Measurements from ENCODE around the gene SLC5A4.

Gene SLC5A4

GRCh38 chr22:32232191-32232830, 22.8 kb downstream of the SLC5A4 start:
- no peak overlapping the region for H3K9ac ChIP-seq (ENCODE audit: low read length)
- no peak overlapping the region for H3K4me3 ChIP-seq (ENCODE audit: low read depth, low read length)
- no peak overlapping the region for H3K27ac ChIP-seq (ENCODE audit: low read depth, low read length)
- H3K9me3 ChIP-seq (ENCODE audit: control insufficient read depth, insufficient read depth, low read depth, low read length): no peaks in the 10 kb centered on the region
- H3K4me1 ChIP-seq (ENCODE audit: control insufficient read depth, insufficient read depth, low read length): no peaks in the 10 kb centered on the region
- H3K36me3 ChIP-seq (ENCODE audit: control insufficient read depth, insufficient read depth, low read length): no peaks in the 10 kb centered on the region
- no peaks in the 10 kb centered on the region for H3K27me3 ChIP-seq (ENCODE audit: control insufficient read depth, insufficient read depth, low read length)

GRCh38 chr22:32226326-32227104, 28.6 kb downstream of the SLC5A4 start:
- H3K9me3 ChIP-seq (ENCODE audit: control insufficient read depth, insufficient read depth, low read depth, low read length): no peaks in the 10 kb centered on the region
- H3K36me3 ChIP-seq (ENCODE audit: control insufficient read depth, insufficient read depth, low read length): no peaks in the 10 kb centered on the region
- H3K4me3 ChIP-seq (ENCODE audit: low read depth, low read length): no peak overlapping the region
- no peak overlapping the region for H3K27ac ChIP-seq (ENCODE audit: low read depth, low read length)
- H3K27me3 ChIP-seq (ENCODE audit: control insufficient read depth, insufficient read depth, low read length): no peaks in the 10 kb centered on the region
- H3K4me1 ChIP-seq (ENCODE audit: control insufficient read depth, insufficient read depth, low read length): no peaks in the 10 kb centered on the region
- no peak overlapping the region for H3K9ac ChIP-seq (ENCODE audit: low read length)

GRCh38 chr22:32222991-32223390, 32.2 kb downstream of the SLC5A4 start:
- Histone ChIP-seq H3K9me3 (ENCODE audit: control insufficient read depth, insufficient read depth, low read depth, low read length) (no peaks in the 10 kb centered on the region), H3K27ac (ENCODE audit: low read depth, low read length) (no peak overlapping the region), H3K4me1 (ENCODE audit: control insufficient read depth, insufficient read depth, low read length) (no peaks in the 10 kb centered on the region), H3K36me3 (ENCODE audit: control insufficient read depth, insufficient read depth, low read length) (no peaks in the 10 kb centered on the region), H3K9ac (ENCODE audit: low read length) (no peak overlapping the region), H3K27me3 (ENCODE audit: control insufficient read depth, insufficient read depth, low read length) (no peaks in the 10 kb centered on the region), H3K4me3 (ENCODE audit: low read depth, low read length) (no peak overlapping the region)

- no peak overlapping the region for H3K9ac ChIP-seq (ENCODE audit: low read length)
- no peaks in the 10 kb centered on the region for H3K4me1 ChIP-seq (ENCODE audit: control insufficient read depth, insufficient read depth, low read length)
These were observed 36.1 kb downstream of the SLC5A4 start for GRCh38 chr22:32219026-32219425.

GRCh38 chr22:32218470-32218869, 36.7 kb downstream of the SLC5A4 start:
- Histone ChIP-seq H3K4me3 (ENCODE audit: low read depth, low read length) (no peak overlapping the region), H3K9ac (ENCODE audit: low read length) (no peak overlapping the region), H3K9me3 (ENCODE audit: control insufficient read depth, insufficient read depth, low read depth, low read length) (no peaks in the 10 kb centered on the region), H3K4me1 (ENCODE audit: control insufficient read depth, insufficient read depth, low read length) (no peaks in the 10 kb centered on the region), H3K36me3 (ENCODE audit: control insufficient read depth, insufficient read depth, low read length) (no peaks in the 10 kb centered on the region), H3K27me3 (ENCODE audit: control insufficient read depth, insufficient read depth, low read length) (no peaks in the 10 kb centered on the region), H3K27ac (ENCODE audit: low read depth, low read length) (no peak overlapping the region)

More at GRCh38 chr22:32219026-32219425, 36.1 kb downstream of the SLC5A4 start:
- H3K9me3 ChIP-seq (ENCODE audit: control insufficient read depth, insufficient read depth, low read depth, low read length): no peaks in the 10 kb centered on the region
- no peaks in the 10 kb centered on the region for H3K36me3 ChIP-seq (ENCODE audit: control insufficient read depth, insufficient read depth, low read length)
- H3K27me3 ChIP-seq (ENCODE audit: control insufficient read depth, insufficient read depth, low read length): no peaks in the 10 kb centered on the region
- H3K4me3 ChIP-seq (ENCODE audit: low read depth, low read length): no peak overlapping the region
- H3K27ac ChIP-seq (ENCODE audit: low read depth, low read length): no peak overlapping the region

GRCh38 chr22:32217465-32217864, 37.7 kb downstream of the SLC5A4 start:
- no peak overlapping the region for H3K27ac ChIP-seq (ENCODE audit: low read depth, low read length)
- no peaks in the 10 kb centered on the region for H3K27me3 ChIP-seq (ENCODE audit: control insufficient read depth, insufficient read depth, low read length)
- no peaks in the 10 kb centered on the region for H3K36me3 ChIP-seq (ENCODE audit: control insufficient read depth, insufficient read depth, low read length)
- no peak overlapping the region for H3K9ac ChIP-seq (ENCODE audit: low read length)
- no peaks in the 10 kb centered on the region for H3K9me3 ChIP-seq (ENCODE audit: control insufficient read depth, insufficient read depth, low read depth, low read length)
- H3K4me3 ChIP-seq (ENCODE audit: low read depth, low read length): no peak overlapping the region
- H3K4me1 ChIP-seq (ENCODE audit: control insufficient read depth, insufficient read depth, low read length): no peaks in the 10 kb centered on the region

DNA sequence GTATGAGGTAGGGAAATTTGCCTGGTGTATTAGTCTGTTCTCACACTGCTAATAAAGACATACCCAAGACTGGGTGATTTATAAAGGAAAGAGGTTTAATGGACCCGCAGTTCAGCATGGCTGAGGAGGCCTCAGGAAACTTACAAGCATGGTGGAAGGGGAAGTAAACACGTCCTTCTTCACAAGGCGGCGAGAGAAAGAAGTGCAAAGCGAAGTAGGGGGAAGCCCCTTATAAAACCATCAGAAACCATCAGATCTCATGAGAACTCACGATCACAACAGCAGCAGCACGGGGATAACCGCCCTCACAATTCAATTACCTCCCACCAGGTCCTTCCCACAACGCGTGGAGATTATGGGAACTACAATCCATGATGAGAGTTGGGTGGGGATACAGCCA, 38.2 kb downstream of the SLC5A4 start:
- Histone ChIP-seq H3K4me3 (ENCODE audit: low read depth, low read length) (no peak overlapping the region), H3K9me3 (ENCODE audit: control insufficient read depth, insufficient read depth, low read depth, low read length) (no peaks in the 10 kb centered on the region), H3K4me1 (ENCODE audit: control insufficient read depth, insufficient read depth, low read length) (no peaks in the 10 kb centered on the region), H3K27me3 (ENCODE audit: control insufficient read depth, insufficient read depth, low read length) (no peaks in the 10 kb centered on the region), H3K36me3 (ENCODE audit: control insufficient read depth, insufficient read depth, low read length) (no peaks in the 10 kb centered on the region), H3K9ac (ENCODE audit: low read length) (no peak overlapping the region), H3K27ac (ENCODE audit: low read depth, low read length) (no peak overlapping the region)

GRCh38 chr22:32211011-32211410, 44.1 kb downstream of the SLC5A4 start:
- Histone ChIP-seq H3K36me3 (ENCODE audit: control insufficient read depth, insufficient read depth, low read length) (no peaks in the 10 kb centered on the region), H3K9me3 (ENCODE audit: control insufficient read depth, insufficient read depth, low read depth, low read length) (no peaks in the 10 kb centered on the region), H3K27ac (ENCODE audit: low read depth, low read length) (no peak overlapping the region), H3K9ac (ENCODE audit: low read length) (no peak overlapping the region), H3K27me3 (ENCODE audit: control insufficient read depth, insufficient read depth, low read length) (peaks cover 3% of the 10 kb centered on the region), H3K4me1 (ENCODE audit: control insufficient read depth, insufficient read depth, low read length) (peaks cover 10% of the 10 kb centered on the region), H3K4me3 (ENCODE audit: low read depth, low read length) (no peak overlapping the region)

DNA sequence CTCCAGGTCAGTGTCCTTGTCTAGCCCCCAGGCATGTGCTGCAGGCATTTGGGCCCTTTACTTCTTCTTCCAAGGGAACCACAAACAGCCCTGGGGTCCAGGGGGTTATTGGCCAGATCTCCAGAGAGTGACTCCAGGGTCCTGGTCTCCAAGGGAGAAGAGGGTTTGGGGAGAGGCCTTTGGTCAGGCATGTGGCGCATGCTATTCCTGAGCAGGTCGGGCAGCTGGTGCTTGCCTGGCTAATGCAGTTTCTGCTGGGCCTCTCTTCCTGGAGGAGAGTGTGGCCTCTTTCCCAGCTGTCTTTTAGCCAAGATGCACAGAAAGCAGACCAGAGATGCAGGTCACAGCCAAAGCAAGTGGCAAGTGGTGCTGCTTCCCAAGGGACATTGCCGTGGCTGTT, 46.5 kb downstream of the SLC5A4 start:
- Histone ChIP-seq H3K4me3 (ENCODE audit: low read depth, low read length) (no peak overlapping the region), H3K4me1 (ENCODE audit: control insufficient read depth, insufficient read depth, low read length) (peaks cover 13% of the 10 kb centered on the region), H3K27ac (ENCODE audit: low read depth, low read length) (no peak overlapping the region), H3K9ac (ENCODE audit: low read length) (no peak overlapping the region), H3K36me3 (ENCODE audit: control insufficient read depth, insufficient read depth, low read length) (no peaks in the 10 kb centered on the region), H3K27me3 (ENCODE audit: control insufficient read depth, insufficient read depth, low read length) (peaks cover 25% of the 10 kb centered on the region), H3K9me3 (ENCODE audit: control insufficient read depth, insufficient read depth, low read depth, low read length) (no peaks in the 10 kb centered on the region)

- no peak overlapping the region for H3K4me3 ChIP-seq (ENCODE audit: low read depth, low read length)
- no peak overlapping the region for H3K9ac ChIP-seq (ENCODE audit: low read length)
- no peaks in the 10 kb centered on the region for H3K36me3 ChIP-seq (ENCODE audit: control insufficient read depth, insufficient read depth, low read length)
- H3K27ac ChIP-seq (ENCODE audit: low read depth, low read length): no peak overlapping the region
- H3K9me3 ChIP-seq (ENCODE audit: control insufficient read depth, insufficient read depth, low read depth, low read length): no peaks in the 10 kb centered on the region
- peaks cover 13% of the 10 kb centered on the region for H3K4me1 ChIP-seq (ENCODE audit: control insufficient read depth, insufficient read depth, low read length)
- peaks cover 31% of the 10 kb centered on the region for H3K27me3 ChIP-seq (ENCODE audit: control insufficient read depth, insufficient read depth, low read length)
These were observed 47.1 kb downstream of the SLC5A4 start for GRCh38 chr22:32207971-32208480.

Measured in HUES6 (cell line).